KOPT-K1 (cell line): ENCODE data around the gene PALD1.

ENCODE experiments used
- H3K27ac ChIP-seq: fragments of 200-600 bp; sonication (generic); 2 replicates; pipeline ENCODE4 v1.5.1; 2016; ENCODE audit warnings: antibody characterized with exemption, mild to moderate bottlenecking, low read depth, low read length; ENCODE audit not compliant: poor library complexity, severe bottlenecking
- H3K36me3 ChIP-seq: fragments of 200-600 bp; sonication (generic); 2 replicates; pipeline ENCODE4 v1.5.1; 2017; ENCODE audit warnings: antibody characterized with exemption, mild to moderate bottlenecking, low read length, moderate library complexity; ENCODE audit not compliant: insufficient read depth
- H3K9me3 ChIP-seq: fragments of 200-600 bp; sonication (generic); 2 replicates; pipeline ENCODE4 v1.5.1; 2017; ENCODE audit warnings: antibody characterized with exemption, low read length, mild to moderate bottlenecking; ENCODE audit not compliant: insufficient read depth, poor library complexity, severe bottlenecking

The PALD1 gene

DNA sequence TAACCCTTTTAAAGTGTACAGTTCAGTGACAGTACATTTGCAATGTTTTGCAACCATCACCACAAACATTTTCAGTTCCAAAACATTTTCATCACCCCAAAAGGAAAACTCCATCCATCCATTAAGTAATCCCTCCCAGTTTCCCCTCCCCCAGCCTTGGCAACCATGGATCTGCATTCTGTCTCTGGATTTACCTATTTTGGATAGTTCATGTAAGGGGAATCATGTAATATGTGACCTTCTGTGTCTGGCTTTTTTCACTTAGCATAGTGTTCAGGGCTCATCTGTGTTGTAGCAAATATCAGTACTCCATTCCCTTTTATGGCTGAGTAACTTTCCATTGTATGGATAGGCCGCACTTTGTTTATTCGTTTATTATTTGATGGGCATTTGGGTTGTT is 13.0 kb downstream of the PALD1 start:
- H3K27ac ChIP-seq = no peak overlapping the region
- no peaks in the 10 kb centered on the region for H3K9me3 ChIP-seq
- H3K36me3 ChIP-seq = no peaks in the 10 kb centered on the region

DNA sequence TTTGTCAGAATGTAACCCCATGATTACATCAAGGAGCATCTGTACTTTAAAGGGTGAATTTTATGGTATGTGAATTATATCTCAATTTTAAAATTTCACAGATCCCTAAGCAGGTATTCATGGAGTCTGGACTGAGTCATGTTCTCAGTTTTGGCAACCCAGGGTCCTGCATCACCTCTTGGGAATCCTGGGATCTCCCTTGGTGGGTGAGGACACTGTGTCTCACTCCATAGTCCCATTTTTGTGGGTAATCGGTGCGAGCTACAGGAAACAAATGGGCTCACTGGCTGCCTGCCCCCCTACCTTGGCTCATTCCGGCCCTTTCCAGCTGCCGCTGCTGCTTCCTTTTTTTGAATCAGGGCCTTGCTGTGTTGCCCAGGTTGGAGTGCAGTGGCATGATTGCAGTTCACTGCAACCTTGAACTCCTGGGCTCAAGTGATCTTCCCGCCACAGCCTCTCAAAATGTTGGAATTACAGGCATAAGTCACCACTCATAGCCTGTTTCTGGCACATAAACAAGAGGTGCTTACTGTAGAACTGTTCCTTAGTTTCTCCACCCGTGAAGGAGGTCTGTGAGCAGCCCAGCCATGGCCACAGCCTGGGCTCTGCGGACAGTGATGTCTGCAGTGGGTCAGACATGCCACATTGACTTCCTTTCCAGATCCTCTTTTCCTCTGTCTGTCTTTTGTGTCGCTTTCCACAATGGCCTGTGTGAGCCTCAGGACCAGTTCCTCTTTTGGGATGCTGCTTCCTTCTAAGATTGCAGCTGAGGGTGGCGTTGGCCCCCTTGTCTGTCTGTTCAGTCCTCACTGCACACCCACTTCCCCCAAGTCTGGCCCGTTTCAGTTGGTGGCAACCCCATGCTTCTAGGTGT is 14.5 kb downstream of the PALD1 start:
- Histone ChIP-seq H3K27ac (no peak overlapping the region), H3K36me3 (no peaks in the 10 kb centered on the region), H3K9me3 (no peaks in the 10 kb centered on the region)

DNA sequence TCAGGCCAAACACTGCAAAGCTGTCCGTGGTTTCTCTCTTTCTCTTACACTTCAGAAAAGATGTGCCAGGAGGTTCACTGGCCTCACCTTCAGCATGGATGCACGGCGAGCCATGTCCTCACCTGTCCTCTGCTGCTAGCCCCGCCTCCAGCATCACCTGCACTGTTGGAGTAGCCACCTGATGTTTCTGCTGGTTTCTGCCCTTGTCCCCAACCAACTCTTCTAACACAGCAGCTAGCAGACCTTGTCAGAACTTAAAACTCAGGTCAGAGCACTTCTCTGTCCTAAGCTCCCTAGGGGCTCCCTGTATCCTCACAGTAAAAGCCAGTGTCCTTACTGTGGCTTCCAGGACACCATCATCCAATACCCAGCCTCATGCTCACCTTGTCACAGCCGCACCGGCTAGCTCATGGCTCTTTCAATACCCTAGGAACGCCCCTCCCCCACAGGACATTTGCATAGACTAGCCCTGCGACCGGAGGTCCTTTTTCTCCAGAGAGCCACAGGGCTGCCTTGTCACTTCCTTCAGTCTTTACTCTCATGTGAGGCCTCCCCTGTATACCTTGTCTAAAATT is 15.2 kb downstream of the PALD1 start:
- Histone ChIP-seq H3K36me3 (no peaks in the 10 kb centered on the region), H3K27ac (no peak overlapping the region), H3K9me3 (no peaks in the 10 kb centered on the region)

DNA sequence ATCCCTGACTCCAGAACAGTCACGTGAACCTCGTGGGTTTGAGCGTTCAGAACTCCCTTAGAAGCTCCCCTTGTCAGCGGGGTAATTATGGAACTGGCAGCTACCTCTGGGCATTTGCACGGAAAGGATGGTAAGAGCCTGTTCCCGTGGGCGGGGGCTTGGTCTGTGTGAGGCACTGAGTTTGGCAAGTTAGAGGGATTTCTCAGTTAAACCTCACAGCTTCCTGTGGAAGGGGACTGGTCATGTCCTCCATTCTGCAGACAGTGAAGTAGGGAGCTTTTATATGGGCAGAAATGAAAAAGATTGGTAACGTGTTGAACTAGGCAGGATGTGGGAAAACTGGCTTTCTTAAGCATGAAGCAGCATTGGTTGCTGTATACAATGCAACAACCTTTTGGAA is 16.0 kb downstream of the PALD1 start:
- Histone ChIP-seq H3K36me3 (no peaks in the 10 kb centered on the region), H3K9me3 (no peaks in the 10 kb centered on the region), H3K27ac (no peak overlapping the region)

DNA sequence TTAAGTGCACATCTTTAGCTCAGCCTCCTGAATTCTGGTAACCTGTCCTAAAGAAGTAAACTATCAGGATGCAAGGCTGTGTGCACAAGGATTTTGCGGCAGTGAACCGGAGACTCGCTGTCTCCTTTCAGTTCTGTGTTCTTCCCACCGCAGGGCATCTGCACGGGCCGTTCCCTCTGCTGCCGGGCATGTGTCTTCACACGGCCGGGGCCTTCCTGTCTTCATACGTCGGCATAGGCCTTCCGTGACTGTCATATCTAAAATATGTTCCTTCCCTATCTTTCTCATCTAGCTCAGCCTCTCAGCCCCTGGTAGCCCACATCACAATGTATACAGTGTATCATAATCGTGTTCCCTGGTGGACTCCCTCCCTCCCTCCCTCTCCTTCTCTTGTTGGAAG is 16.4 kb downstream of the PALD1 start:
- no peaks in the 10 kb centered on the region for H3K36me3 ChIP-seq
- no peaks in the 10 kb centered on the region for H3K9me3 ChIP-seq
- no peak overlapping the region for H3K27ac ChIP-seq

DNA sequence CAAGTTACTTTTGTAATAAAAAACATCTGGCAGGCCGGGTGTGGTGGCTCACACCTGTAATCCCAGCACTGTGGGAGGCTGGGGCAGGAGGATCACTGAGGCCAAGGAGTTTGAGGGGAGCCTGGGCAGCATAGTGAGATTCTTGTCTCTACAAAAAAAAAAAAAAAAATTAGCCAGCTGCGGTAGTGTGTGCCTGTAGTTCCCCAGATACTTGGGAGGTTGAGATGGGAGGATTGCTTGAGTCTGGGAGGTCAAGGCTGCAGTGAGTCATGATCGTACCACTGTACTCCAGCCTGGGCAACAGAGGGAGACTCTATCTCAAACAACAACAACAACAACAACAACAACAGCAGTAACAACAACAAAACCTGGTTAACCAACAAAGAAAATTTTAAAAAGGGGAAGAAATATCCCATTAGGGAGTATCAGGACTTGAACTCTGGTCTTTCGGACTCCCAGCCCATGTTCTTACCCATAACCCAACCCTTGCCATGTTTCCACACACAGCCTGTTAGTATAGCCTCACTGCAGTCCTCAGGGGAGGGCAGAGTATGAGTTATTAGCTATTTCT is 17.2 kb downstream of the PALD1 start:
- Histone ChIP-seq H3K36me3 (no peaks in the 10 kb centered on the region), H3K9me3 (no peaks in the 10 kb centered on the region), H3K27ac (no peak overlapping the region)

DNA sequence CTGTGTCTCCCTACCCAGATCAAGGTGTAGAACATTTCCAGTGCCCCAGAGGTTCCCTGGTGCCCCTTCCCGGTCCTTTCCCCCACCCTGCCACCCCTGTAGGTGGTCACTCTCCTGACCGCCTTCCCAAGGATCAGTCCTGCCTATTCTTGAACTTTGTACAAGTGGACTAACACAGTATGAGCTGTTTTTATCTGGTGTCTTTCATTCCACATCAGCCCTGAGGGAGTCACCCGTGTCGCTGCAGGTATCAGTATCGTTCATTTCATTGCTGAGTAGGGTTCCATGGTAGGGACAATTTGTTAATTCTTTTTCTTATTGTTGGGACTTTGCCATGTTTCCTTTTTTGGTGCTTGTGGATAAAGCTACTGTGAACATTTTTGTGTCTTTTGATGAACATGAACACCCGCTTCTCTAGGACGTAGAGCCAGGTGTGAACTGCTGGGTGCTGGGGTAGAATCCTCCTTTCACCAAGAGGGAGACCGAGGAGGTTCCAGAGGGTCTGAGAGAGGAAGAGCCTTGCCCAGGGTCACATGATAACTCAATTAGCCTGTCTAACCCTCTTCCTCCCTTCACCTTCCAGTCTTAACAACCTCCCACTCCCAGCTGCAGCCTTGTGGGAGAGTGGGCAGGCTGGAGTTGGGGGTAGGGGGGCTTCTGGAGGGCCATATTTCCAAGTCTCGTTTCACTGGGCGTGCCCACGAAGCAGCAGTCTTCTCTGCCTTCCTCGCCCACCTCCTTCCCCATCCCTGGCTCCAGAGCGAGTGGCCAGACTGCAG is 18.0 kb downstream of the PALD1 start:
- no peaks in the 10 kb centered on the region for H3K36me3 ChIP-seq
- H3K9me3 ChIP-seq = no peaks in the 10 kb centered on the region
- no peak overlapping the region for H3K27ac ChIP-seq

DNA sequence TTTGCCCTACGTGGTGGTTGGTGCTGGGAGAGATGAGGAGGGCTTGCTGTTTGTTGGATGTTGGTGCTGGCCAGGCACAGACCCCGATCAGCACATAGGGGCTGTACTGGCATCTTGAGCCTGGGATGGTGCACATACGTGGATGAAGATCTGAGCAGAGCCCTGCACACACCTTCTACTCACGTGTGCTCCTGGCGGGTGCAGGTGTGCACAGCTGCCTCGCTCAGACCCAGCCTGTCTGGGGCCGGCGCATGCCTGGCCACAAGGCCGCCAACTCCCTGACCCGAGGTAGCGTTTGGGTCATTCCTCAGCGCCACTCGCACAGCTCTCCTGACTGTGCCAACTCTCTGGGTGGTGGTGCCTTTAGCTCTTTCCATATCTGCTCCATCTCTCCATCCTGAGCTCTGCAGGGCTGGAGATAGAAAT is 18.6 kb downstream of the PALD1 start:
- Histone ChIP-seq H3K36me3 (no peaks in the 10 kb centered on the region), H3K27ac (no peak overlapping the region)

DNA sequence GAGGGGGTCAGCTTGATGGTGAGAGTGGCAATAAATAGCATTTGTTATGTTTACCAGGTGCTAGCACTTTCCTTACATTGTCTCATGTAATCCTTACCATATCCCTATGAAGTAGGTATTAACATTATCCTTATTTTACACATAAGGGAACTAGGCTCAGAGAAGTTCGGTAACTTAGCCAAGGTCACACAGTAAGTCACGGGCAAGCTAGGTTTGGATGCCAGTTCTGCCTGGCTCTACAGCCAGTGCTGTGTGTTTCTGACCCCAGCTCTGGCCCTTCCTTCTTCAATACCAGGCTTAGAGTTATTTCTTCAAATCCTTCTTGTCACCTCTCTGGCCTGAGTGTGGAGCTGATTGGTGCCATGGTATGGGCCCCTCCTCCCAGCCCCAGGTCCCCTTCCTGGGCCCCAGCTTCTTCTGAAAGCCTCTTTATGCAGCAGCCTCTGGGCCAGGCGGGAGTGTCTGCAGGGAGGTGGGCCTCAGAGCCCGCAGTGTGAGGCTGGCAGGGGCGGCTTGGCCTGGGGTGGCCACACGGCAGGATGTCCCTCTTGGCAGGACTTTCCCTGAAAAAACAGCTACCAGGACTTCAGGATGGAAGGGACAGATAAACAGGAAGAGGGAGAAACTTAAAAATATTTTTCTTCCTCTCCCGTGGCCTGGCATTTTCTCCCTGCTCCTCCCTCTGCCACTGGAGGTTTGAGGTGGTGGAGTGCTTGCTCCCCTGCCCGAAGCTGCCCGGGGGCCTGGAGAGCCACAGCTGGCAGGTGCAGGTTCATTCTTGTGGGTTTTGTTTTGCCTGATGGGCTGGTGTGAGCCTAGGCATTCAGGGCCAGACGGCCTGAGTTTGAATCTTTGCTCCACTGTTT is 20.6 kb downstream of the PALD1 start:
- H3K36me3 ChIP-seq = no peaks in the 10 kb centered on the region
- H3K27ac ChIP-seq = peak overlapping the region; percentile 29
- H3K9me3 ChIP-seq = no peaks in the 10 kb centered on the region

More for the DNA sequence above, 18.6 kb downstream of the PALD1 start:
- no peaks in the 10 kb centered on the region for H3K9me3 ChIP-seq

DNA sequence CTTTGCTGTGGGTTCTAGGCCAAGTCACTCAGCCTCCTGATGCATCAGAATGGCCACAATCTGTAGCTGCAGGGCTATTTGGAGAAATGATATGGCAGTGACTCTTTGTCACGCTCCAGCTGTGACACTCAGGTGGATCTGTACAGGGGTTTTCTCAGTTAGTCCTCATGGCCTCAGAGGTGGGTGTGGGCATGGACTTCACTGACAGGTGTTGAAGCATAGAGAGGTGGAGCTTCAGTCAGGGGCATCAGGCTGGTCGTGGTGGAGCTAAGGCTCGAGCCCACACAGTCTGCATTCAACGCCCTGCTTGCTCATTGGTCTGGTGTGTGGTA is 21.2 kb downstream of the PALD1 start:
- no peaks in the 10 kb centered on the region for H3K9me3 ChIP-seq
- no peaks in the 10 kb centered on the region for H3K36me3 ChIP-seq
- peak overlapping the region; percentile 29 for H3K27ac ChIP-seq

DNA sequence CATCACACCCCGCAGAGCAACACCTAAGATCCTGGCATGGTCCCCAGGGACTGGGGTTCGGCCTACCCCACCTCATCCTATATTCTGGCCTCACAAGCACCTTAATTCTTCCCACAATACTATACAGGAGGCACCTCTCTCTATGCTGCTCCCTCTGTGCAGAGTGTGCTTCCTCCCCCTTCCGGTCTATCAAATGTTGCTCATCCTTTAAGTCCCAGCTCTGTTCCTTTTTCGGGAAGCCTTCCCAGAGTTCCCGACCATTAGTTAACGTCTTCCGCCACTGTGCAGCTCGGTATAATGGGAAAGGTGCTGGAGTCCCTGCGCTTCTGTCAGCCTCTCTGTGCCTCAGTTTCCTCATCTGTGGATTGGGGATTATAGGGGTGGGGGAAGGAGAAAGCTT is 21.8 kb downstream of the PALD1 start:
- Histone ChIP-seq H3K9me3 (no peaks in the 10 kb centered on the region), H3K27ac (no peak overlapping the region), H3K36me3 (no peaks in the 10 kb centered on the region)

DNA sequence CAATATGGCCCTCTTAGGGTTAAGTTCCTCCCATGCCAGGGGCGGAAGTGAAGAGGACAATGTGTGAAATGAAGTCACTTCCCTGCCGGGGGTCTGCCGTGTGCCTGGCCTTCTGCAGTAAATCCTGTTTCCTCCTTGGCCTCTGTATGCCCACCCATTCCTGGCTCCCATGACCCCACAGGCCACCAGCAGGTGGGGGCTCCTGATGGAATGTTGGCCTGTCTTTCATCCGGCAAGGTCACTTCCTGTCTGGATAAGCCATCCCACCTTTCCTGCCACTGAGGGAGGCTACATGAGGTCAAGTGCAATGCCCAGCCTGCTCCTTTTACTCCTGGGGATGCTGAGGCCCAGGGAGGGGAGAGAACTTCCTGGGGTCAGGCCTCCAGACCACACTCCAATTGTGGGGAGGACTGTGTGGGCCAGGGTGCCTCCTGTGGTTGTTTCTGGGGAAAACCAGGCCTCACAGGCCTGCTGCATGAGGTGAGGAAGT is 22.3 kb downstream of the PALD1 start:
- H3K27ac ChIP-seq = no peak overlapping the region

DNA sequence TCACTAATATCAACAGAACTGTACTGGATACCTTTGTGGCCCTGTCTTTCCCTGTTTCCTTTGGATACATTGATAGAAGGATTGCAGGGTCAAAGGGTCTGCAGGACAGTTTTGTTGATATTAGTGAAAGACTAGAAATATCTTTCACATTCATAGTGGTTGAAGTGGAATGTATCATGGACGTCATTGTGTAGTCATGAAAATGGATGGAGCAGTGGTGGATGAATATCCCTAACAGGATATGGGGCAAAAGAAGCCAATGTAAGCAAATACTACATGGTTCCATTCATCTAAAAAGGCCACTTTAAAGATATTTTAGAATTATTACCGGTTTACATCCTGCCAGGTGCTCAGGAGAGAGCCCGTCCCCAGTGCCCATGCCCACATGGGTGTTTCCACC is 23.8 kb downstream of the PALD1 start:
- Histone ChIP-seq H3K9me3 (no peaks in the 10 kb centered on the region), H3K36me3 (no peaks in the 10 kb centered on the region), H3K27ac (no peak overlapping the region)

More for the DNA sequence above, 22.3 kb downstream of the PALD1 start:
- H3K9me3 ChIP-seq = no peaks in the 10 kb centered on the region
- H3K36me3 ChIP-seq = no peaks in the 10 kb centered on the region

DNA sequence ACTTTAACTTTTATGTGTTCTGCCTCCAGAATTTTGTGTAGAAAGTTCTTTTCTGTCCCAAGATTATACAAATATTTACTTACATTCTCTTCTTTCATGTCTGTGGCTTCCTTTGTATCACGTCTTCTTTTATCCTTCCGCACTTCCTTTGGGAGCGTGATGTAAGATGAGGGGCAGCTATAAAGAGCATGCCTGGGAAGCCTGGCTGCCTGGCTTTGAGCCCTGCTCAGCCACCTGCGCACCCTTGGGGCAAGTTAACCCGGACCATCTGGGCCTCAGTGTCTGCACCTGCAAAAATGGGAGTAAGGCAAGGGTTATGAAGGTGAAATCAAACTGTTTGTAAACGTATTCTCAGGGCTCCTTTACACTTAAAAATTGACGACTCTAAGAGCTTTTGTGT is 25.2 kb downstream of the PALD1 start:
- H3K36me3 ChIP-seq = no peaks in the 10 kb centered on the region
- H3K27ac ChIP-seq = no peak overlapping the region
- no peaks in the 10 kb centered on the region for H3K9me3 ChIP-seq
